HCT116 (cell line): Measurements from ENCODE around the gene KBTBD3. TPM values are rescaled to one million over a fixed set of nuclear protein-coding genes. Genes with fewer than 3 reads are reported as not detected.

Experiments
- ATAC-seq: fragments of 200-7000 bp; cut with Tn5 transposase; 2 replicates; pipeline ENCODE4 v1.9.1; 2020; ENCODE audit warnings: mild to moderate bottlenecking, moderate library complexity
- BruUV-seq: library from RNA; stranded (reverse); fragments of 400-500 nt; replicated peaks from 2 replicates; lab custom pipeline; 2021; lab: Mats Ljungman, UMichigan
- CTCF ChIA-PET: fragments of 300-600 bp; sonication (Branson Sonifier 250); formaldehyde crosslinking; loops from one replicate; lab custom pipeline; 2021; ENCODE audit warnings: antibody characterized with exemption; lab: Charles Lee
- POLR2A ChIA-PET: fragments of 300-600, 350-600 bp; sonication (Branson Sonifier 250); formaldehyde crosslinking; loops from one replicate; lab custom pipeline; 2021; ENCODE audit warnings: antibody characterized with exemption; lab: Charles Lee
- RAD21 ChIA-PET, 2 experiments: fragments of 300-600 bp; sonication (Branson Sonifier 250); formaldehyde crosslinking; loops; one replicate each; lab custom pipeline; 2023; ENCODE audit warnings: low total read pairs in 2 of 2; ENCODE audit not compliant: uncharacterized antibody in 2 of 2, unreplicated experiment in 2 of 2, low non-redundant PET in 1 of 2; lab: Charles Lee
- DNase-seq: peaks from one replicate; pipeline ENCODE4 v3.0.0-alpha.2; 2010; ENCODE audit warnings: low read depth, low spot score
- H2AFZ ChIP-seq: fragments of 200-600 bp; shearing (Covaris generic), sonication (generic); 2 replicates; pipeline ENCODE4 v1.6.1; 2017; ENCODE audit warnings: low read depth, mixed run types, mixed read lengths, antibody characterized with exemption, low read length; ENCODE audit not compliant: poor library complexity, severe bottlenecking
- H3K27ac ChIP-seq: 2 replicates; pipeline ENCODE4 v1.5.1; 2012; ENCODE audit warnings: low read depth, low read length
- H3K27me3 ChIP-seq: fragments of 200-600 bp; sonication (generic); 2 replicates; pipeline ENCODE4 v1.6.1; 2016; ENCODE audit warnings: mixed run types, low read length, mixed read lengths; ENCODE audit not compliant: insufficient read depth
- H3K36me3 ChIP-seq, 2 experiments: fragments of 200-500 bp in 1 of 2; fragments of 200-600 bp in 1 of 2; sonication (Bioruptor generic) in 1 of 2; sonication (generic) in 1 of 2; 2 replicates each; pipeline versions ENCODE4 v1.5.1 to v1.6.1; 2014 to 2016; ENCODE audit warnings: low read length in 2 of 2, inconsistent platforms in 1 of 2, mixed read lengths in 1 of 2, mixed run types in 1 of 2; ENCODE audit not compliant: insufficient read depth in 2 of 2, control insufficient read depth in 1 of 2
- H3K4me1 ChIP-seq, 2 experiments: fragments of 200-600 bp in 1 of 2; sonication (generic) in 1 of 2; 2 replicates each; pipeline versions ENCODE4 v1.5.1 to v1.6.1; 2012 to 2017; ENCODE audit warnings: low read length in 2 of 2, inconsistent platforms in 1 of 2, mild to moderate bottlenecking in 1 of 2, mixed read lengths in 1 of 2, mixed run types in 1 of 2, moderate library complexity in 1 of 2; ENCODE audit not compliant: insufficient read depth in 2 of 2, control insufficient read depth in 1 of 2
- H3K4me2 ChIP-seq: fragments of 200-600 bp; sonication (generic); 2 replicates; pipeline ENCODE4 v1.6.1; 2017; ENCODE audit warnings: mixed run types, low read length, mixed read lengths
- H3K4me3 ChIP-seq, 2 experiments: fragments of 200-600 bp in 1 of 2; sonication (generic) in 1 of 2; replicated peaks in 1 of 2; 2 replicates each; pipeline ENCODE4 v1.5.1; 2011 to 2016; ENCODE audit warnings: low read length in 2 of 2, control low read depth in 1 of 2, low read depth in 1 of 2, mild to moderate bottlenecking in 1 of 2, mixed read lengths in 1 of 2, mixed run types in 1 of 2
- H3K79me2 ChIP-seq: fragments of 200-600 bp; sonication (generic); 2 replicates; pipeline ENCODE4 v1.6.1; 2017; ENCODE audit warnings: mild to moderate bottlenecking, mixed run types, low read length, moderate library complexity, mixed read lengths; ENCODE audit not compliant: insufficient read depth
- H3K9ac ChIP-seq: fragments of 200-600 bp; sonication (generic); 2 replicates; pipeline ENCODE4 v1.6.1; 2016; ENCODE audit warnings: low read length, mixed read lengths
- H3K9me2 ChIP-seq: fragments of 200-600 bp; sonication (generic), shearing (Covaris generic); 2 replicates; pipeline ENCODE4 v1.6.1; 2017; ENCODE audit warnings: mixed run types, mild to moderate bottlenecking, moderate library complexity; ENCODE audit not compliant: insufficient read depth
- H3K9me3 ChIP-seq, 2 experiments: fragments of 200-500 bp in 1 of 2; fragments of 200-600 bp in 1 of 2; sonication (Bioruptor generic) in 1 of 2; sonication (generic) in 1 of 2; 2 replicates each; pipeline ENCODE4 v1.6.1; 2014 to 2017; ENCODE audit warnings: low read length in 2 of 2, mixed read lengths in 2 of 2, inconsistent platforms in 1 of 2, low read depth in 1 of 2, mild to moderate bottlenecking in 1 of 2, mixed run types in 1 of 2, moderate library complexity in 1 of 2; ENCODE audit not compliant: control insufficient read depth in 1 of 2, insufficient read depth in 1 of 2
- H4K20me1 ChIP-seq: fragments of 200-600 bp; sonication (generic), shearing (Covaris generic); 2 replicates; pipeline ENCODE4 v1.6.1; 2017; ENCODE audit warnings: mixed run types, mild to moderate bottlenecking, moderate library complexity; ENCODE audit not compliant: insufficient read depth
- EGR1 ChIP-seq: IDR thresholded peaks from 2 replicates; pipeline ENCODE4 v1.6.1; 2012; ENCODE audit warnings: low read depth
- ELF1 ChIP-seq: IDR thresholded peaks from 2 replicates; pipeline ENCODE4 v1.6.1; 2012; ENCODE audit warnings: low read depth, borderline replicate concordance
- FOSL1 ChIP-seq: IDR thresholded peaks from 2 replicates; pipeline ENCODE4 v1.6.1; 2012; ENCODE audit warnings: low read depth
- YY1 ChIP-seq: IDR thresholded peaks from 2 replicates; pipeline ENCODE4 v1.6.1; 2011; ENCODE audit warnings: low read length, low read depth, moderate library complexity, mild to moderate bottlenecking; ENCODE audit not compliant: insufficient replicate concordance; ENCODE audit errors: extremely low read depth
- intact Hi-C: fragments of 100-400 bp; cut with micrococcal nuclease; formaldehyde crosslinking; loops from 2 replicates; pipeline ENCODE4 v1.10.0; 2022
- total RNA-seq: library from RNA; stranded (reverse); gene quantifications from one replicate; pipeline ENCODE4 v1.2.1, GENCODE V29; 2021; ENCODE audit not compliant: unreplicated experiment

KBTBD3 gene
- total RNA-seq, 1 experiment from 2014 or later, result 10.4 TPM

- Histone ChIP-seq H3K4me3 (no peak overlapping the region), H3K4me1 (no peaks in the 10 kb centered on the region), H3K79me2 (peaks cover 66% of the 10 kb centered on the region), H4K20me1 (no peaks in the 10 kb centered on the region), H3K4me2 (no peak overlapping the region), H3K9me2 (no peaks in the 10 kb centered on the region), H3K27me3 (no peaks in the 10 kb centered on the region), H3K36me3 (peaks cover 5 to 12% of the 10 kb centered on the region in 2 experiments; a peak in 2 of 4 replicates), H2AFZ (no peak overlapping the region), H3K27ac (no peak overlapping the region), H3K9me3 (no peaks in the 10 kb centered on the region), H3K9ac (no peak overlapping the region)
- ATAC-seq (no peak), DNase-seq (no peak)
- POLR2A ChIA-PET, result no interaction called here
- RAD21 ChIA-PET, result no interaction called here
- no TSS peak for BruUV-seq
- TF ChIP-seq FOSL1 (no peak), EGR1 (no peak), ELF1 (no peak)
- CTCF ChIA-PET, result no interaction called here
- intact Hi-C loops, result no loop called here
These were observed 63.1 kb downstream of the KBTBD3 start for GRCh38 chr11:106014035-106014434.

DNA sequence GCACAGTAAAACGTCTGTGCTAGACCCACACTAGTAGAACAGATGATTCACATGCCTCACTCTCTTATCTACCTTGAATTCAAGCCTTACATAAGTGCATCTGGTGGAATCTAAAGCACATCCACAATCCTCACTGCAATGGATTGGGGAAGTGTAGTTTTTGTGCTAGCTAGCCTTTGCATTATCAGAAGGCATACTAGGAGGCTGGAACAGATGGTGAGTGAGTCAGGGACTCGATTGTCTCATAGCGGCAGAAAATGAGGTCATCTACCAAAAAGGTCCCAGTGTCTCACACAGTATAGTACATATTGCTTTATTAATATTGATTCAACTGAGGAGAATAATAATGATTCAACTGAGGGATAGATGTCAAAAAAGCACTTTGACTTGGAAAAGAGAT, 64.4 kb downstream of the KBTBD3 start:
- Histone ChIP-seq H4K20me1 (no peaks in the 10 kb centered on the region), H3K4me2 (no peak overlapping the region), H3K9me3 (no peaks in the 10 kb centered on the region), H3K9me2 (no peaks in the 10 kb centered on the region), H3K27me3 (no peaks in the 10 kb centered on the region), H3K4me3 (no peak overlapping the region), H3K9ac (no peak overlapping the region), H3K4me1 (no peaks in the 10 kb centered on the region), H3K27ac (no peak overlapping the region), H2AFZ (no peak overlapping the region), H3K79me2 (peaks cover 65% of the 10 kb centered on the region), H3K36me3 (peaks cover 14% of the 10 kb centered on the region in 2 experiments; a peak in 2 of 4 replicates)
- POLR2A ChIA-PET, result no interaction called here
- BruUV-seq, result no TSS peak
- RAD21 ChIA-PET, result no interaction called here
- ATAC-seq, result no peak
- TF ChIP-seq YY1, result no peak
- DNase-seq, result no peak
- intact Hi-C loops, result no loop called here
- CTCF ChIA-PET, result no interaction called here
